NCI-H1694 (cell line): ENCODE measurements around the gene AKT1S1.
"Not testable (repeated sequence)": the region's sequence is repeated elsewhere in the genome, so short reads cannot be mapped to it uniquely, and the experiment has no call there.

Experiments used
- DNase-seq: peaks from one replicate; lab custom pipeline; 2025; lab: John Stamatoyannopoulos, UW

The AKT1S1 gene

DNA sequence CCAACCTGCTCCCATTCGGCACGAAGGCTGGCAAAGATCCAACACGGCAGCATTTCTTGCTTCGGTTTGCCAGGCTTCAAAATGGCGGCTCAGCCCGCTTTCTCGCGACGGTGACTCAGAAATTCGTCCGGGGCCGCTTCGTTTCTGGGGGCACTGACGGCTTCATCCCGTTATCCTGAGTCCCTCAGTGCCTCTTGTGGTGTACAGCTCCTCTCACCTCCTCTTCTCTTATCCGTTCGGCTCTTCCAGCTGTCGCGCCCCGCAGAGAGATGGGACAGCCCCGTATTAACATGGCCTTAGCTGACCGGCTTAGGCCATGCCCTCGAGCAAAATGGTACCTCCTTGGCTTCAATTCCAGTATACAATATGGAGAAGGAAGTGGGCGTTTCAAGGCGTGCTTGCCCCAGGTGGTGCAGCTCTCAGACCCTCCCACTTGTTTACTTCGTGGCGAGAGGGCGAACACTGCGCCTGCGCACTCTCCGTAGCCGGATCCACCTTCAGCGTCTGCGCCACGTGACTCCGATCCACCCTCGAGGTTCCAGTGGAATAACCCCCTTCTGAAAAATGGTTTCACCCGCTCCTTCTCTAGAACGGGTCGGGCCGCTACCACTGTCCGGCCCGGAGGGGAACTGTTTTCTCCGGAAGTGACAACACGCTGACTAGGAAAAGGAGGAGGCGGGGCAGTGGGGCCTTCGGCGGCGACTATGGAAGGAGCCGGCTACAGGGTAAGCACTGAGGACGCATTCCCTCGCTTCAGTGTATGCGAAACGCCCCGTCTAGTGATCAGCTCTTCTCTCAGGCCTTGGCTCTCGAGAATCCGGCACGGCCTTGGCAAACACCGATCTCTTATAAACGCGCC is at the start of gene AKT1S1, which contains the start of gene TBC1D17:
Gene AKT1S1, minus strand, starts transcription at position 336 of the 859 bp plus-strand sequence. CDS start 4,060 bp downstream, outside the sequence.
Gene TBC1D17, plus strand, starts transcription at position 683 of the 859 bp plus-strand sequence. Its CDS starts 22 bp downstream, at position 705.
- DNase-seq, result peak; percentile 99

DNA sequence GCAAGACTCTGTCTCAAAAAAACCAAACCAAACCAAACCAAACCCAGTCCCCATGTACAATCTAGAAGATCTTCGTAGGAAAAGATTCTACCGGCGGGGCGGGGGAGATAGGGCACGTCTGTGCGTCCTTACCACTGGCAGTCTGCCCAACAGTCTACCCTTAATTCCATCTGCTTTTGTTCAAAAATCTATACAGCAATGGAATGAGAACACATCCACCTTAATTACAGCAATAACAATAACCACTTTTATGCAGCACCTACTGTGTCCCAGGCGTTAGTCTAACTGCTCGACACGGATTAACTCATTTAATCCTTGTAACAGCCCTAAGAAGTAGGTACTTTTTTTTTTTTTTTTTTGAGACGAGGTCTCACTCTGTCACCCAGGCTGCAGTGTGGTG is 49.4 kb upstream of the AKT1S1 start:
- no peak for DNase-seq

DNA sequence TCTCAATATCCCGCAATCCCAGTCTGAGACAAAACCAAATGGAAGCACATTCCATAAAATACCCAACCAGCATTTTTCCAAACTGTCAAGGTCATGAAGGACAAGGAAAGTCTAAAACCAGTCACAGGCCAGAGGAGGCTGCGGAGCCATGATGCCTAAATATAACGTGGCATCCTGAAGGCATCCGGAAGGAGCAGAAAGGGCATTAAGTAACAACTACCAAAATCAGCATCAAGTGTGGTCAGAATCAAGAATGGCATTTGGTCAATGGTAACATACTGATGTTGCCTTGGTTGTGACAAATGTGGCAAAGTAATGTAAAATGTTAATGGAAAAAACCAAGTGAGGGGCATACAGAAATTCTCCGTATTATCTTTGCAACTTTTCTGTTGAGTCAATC is 48.3 kb upstream of the AKT1S1 start:
- DNase-seq, result no peak

DNA sequence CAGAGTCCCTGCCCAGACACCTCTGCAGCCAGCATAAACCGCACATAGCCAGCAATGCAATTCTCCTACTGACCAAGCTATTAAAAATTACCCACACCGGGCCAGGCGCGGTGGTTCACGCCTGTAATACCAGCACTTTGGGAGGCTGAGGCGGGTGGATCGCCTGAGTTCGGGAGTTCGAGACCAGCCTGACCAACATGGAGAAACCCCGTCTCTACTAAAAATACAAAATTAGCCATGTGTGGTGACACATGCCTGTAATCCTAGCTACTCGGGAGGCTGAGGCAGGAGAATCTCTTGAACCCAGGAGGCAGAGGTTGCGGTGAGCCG is 47.7 kb upstream of the AKT1S1 start:
- DNase-seq, result not testable (repeated sequence)

DNA sequence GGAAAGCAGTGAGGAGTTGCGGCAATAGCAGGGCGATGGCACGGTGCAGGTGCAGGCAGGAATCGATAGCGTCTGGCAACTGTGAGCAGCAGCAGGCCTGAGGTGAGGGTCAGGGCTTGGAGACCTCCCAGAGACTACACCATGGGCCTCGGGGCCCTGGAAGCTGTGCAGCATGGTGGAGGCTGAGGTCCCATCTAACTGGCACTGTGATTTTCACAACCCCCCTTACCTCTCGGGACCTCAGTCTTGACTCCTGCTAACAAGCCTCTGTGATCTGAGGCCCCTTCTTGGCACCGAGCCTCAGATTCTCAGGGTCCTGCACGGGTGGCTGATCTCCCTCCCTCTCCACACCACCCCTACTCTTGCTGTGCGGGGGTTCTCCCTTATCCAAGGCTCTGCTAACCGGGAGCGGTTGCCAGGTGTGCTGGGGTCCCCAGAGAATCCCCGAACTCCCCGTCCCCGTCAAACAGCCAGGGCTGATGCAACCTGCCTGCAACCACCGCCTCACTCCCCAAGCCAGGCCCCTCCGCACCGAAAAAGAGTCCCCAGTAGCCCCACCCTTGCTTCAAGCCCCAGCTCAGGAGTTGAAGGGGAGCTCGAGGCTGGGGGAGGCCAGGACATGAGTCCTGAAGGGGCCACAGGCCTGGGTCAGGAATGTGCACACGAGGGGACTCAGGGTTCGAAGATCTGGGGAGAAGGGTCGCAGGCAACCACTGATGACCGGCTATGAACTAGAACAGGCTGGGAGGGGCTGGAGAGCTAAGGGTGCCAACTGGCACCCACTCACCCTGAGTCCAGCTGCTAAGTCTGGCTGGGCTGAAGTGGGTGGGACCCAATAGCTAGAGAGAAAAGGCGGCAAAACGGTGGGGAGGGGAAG is 47.1 kb upstream of the AKT1S1 start:
- no peak for DNase-seq

DNA sequence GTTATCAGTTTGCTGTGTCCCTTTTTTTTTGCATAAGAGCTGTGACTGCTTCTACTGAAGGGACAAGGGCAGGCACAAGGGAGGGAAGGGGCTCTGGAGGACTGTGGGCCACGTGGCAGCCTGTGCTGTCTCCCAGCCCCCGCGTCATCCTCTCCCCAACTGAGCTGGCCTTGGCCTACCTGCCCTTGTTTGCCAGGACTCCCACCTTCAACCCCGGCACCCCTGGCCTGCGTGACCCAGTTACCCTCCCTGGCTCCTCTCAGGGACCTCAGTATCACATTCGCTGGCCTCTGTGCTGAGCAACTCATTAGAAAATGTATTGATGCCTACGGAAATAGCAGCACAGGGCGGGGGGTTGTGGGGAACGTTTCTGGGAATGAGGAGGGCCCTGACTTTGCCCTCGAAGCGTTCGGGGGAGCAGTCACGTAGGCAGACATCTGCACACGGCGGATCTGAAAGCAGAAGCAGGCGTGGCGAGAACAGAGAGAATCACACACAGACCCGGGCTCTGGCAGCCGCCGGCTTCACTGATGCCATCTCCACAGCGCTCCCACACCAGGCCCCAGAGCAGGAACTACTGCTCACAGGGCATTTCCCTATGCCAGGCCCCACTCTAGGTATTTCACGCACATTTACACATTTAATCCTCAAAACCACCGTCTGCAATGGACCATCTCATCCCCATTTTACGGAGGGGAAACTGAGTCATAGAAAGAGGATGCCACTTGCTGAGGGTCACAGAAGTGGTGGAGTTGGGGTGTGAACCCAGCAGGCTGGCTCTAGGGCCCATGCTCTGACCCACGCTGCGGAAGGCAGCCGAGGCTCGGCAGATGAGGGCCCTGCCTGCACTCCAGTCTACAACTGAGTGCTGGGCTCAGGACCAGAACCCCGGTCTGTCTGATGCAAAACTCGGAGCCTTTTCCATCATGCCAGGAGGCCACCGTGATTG is 46.2 kb upstream of the AKT1S1 start:
- no peak for DNase-seq

DNA sequence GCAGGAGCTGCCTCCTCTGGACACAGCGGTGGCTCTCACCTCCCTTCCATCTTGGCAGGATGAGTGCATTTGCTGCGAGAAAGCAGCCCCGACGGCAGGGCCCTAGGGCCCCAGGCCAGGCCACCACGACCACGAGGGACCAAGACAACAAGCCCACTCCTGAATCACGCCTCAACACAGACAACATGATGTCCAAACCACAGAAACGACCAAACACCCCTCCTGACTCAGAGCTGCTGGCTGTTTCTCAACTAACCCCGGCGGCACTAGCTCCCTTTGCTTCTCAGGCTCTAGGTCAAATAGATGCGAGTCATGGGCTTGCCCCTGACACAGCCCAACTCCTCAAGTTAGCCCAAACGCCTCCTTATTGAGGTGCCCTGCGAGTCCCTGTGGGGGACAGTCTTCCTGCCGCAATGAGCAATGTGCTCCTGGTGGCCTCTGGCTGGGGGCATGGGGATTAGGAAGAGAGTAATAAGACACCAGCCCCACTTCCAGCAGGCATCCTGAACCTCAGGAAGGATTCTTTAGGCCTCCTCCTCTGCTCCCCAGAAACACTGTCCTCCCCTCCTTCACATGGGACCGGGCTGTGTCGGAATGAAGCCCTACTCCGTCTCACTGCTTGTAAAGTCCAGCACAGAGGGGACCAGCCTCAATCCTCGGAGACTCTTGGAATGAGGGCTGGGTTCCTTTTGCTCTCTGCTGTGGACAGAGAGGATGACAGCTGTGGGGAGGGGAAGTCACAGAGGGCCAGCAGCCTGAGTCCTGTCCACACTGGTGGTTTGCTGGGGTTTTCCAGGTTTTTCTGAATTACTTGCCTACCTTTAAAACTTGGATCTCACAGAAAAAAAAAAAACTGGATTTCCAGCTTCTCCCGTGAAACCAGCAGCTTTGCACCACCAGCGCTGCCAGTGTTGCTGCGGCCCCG is 45.0 kb upstream of the AKT1S1 start:
- DNase-seq, result no peak

DNA sequence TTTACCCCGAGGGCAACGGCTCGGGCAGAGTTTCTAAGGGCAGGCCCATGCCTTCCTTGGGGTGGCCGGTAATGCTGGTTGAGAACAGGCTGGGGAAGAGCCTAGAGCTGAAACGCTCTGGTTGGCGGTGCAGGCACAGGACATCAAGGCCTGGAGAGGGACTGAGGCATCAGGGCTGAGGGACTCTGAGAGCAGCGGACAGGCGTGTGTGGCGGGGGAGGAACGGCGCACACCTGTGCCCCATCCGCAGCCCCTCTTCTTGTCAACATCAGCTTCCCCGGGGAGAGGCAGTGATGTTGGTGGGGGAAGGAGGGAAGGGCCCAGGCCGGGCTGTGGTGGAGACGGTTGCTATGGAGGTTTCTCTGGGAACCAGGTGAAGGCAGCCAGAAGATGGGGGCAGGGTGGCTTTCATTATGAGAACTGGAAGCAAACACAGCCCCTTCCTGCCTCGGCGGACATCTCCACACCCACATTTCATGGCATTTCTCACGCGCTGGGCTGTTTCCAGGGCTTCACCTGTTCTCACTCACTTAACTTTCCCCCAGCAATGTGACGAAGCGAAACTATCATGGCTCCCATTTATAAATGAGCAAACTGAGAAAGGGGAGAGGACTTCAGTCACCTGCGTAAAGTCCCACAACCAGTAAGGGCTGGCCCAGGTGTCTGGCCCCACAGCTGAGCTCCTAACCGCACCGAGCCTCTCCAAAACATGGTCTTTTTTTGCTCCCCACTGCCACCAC is 43.6 kb upstream of the AKT1S1 start:
- no peak for DNase-seq

DNA sequence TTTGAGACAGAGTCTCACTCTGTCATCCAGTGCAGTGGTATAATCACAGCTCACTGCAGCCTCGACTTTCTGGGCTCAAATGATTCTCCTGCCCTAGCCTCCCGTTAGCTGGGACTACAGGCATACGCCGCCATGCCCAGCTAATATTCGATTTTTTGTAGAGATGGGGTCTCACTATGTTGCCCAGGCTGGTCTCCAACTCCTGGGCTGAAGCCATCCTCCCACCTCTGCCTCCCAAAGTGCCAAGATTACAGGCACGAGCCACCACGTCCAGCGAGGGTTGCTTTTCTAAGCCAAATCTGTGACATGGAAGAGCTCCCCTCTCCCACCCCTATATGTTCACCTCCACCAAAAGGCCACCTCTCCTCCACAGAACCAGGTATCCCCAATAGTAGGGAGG is 40.9 kb upstream of the AKT1S1 start:
- DNase-seq, result no peak

DNA sequence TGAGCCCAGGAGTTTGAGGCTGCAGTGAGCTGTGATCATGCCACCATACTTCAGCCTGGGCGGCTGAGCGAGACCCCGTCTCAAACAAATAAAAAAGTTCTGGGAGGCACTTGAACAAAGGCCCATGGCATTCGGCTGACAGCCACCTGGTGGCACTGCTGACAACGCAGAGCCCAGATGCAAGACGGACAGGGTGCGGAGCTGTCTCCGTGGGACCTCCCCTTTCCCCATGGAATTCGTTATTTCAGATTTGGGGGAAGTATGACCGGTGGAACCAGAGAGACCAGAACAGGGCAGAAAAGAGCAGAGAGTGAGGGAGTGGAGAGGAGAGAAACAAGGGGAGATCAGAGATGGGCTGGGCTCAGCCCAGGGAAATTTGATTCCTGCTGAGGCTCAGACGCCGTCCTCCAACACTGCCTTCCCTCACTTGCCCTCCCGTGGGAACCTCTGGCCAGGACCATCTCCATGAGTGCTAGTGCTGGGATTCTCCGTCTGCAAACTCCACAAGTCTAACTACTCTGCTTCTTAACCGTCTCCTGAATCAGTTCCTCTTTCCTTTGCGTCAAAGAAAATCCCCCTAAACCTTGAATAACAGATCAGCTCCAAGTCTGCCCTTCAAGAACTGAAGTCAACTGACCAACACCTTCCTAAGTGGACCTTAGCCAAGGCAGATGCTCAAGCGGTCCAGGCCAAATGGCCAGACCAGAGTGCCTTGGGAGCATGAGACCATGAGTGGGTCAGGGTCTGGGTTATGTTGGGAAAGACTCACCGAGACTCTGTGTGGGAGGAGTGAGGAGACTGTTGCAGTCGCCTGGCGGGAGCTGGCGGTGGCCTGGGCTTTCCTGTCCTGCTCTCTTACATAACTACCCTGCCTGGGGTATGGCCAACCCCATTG is 39.9 kb upstream of the AKT1S1 start:
- no peak for DNase-seq

DNA sequence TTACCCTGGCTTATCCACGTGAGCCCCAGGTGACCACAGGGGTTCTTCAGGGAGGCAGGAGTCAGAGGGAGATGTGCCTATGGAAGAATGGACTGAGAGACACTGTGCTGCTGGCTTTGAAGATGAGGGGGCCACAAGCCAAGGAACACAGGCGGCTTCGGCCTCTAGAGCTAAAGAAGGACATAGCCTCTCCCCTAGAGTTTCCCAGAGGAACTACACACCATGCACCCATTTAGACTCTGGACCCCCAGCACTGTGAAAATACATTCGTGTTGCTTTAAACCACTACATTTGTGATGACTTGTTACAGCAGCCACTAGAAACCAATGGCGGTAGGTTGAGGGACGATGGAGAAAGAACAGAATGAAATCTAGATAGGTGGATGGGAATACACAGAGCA is 38.1 kb upstream of the AKT1S1 start:
- no peak for DNase-seq

DNA sequence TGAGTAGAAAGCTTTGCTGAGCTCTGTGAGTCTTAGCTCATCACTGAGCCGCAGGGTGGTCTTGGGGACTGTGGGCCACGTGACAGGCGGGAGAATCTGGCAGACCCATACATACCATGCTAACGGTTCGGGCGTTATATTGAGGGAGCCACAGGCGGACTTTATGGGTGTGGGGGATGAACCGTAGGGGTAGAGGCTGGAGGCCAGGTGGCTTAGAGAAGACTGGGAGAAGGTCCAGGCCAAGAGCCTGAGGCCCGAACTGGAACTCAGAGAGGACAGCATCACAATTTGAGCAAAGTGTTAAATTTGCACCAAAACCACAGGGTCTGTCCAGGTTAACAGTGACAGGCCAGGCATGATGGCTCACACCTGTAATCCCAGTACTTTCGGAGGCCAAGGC is 36.6 kb upstream of the AKT1S1 start:
- no peak for DNase-seq

DNA sequence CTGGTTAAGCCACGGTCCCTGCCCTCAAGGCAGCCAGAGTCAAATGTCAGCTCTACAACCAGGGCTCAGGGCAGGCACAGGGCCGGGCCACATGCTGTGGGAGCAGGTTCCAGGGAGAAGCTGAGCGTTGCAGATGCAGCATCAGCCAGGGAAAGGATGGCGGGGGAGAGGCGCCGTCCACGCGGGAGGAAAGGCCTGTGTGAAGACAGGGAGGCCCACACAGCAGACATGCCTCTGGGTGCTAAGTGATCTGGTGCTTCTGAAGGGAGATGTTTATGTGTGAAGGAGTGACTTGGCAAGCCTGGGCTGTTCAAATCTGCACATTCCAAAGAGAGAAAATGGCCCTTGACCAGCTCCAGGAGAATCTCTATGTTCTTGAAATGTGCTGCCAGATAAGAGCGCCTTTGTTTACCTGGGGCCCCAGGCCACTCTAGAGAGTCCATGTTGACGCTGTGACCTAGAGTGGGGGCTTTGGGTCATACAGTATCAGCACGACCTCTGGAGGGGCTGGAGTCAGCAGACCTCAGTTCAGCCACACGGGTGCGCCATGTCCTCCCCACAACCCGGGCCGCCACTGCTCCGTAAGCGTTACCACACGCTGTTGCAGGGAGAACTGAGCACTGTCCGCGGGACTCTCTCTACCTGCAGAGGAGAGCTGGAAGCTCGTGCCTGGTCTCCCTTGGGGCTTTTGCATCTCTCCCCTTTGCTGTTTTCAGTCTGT is 36.0 kb upstream of the AKT1S1 start:
- DNase-seq, result no peak

DNA sequence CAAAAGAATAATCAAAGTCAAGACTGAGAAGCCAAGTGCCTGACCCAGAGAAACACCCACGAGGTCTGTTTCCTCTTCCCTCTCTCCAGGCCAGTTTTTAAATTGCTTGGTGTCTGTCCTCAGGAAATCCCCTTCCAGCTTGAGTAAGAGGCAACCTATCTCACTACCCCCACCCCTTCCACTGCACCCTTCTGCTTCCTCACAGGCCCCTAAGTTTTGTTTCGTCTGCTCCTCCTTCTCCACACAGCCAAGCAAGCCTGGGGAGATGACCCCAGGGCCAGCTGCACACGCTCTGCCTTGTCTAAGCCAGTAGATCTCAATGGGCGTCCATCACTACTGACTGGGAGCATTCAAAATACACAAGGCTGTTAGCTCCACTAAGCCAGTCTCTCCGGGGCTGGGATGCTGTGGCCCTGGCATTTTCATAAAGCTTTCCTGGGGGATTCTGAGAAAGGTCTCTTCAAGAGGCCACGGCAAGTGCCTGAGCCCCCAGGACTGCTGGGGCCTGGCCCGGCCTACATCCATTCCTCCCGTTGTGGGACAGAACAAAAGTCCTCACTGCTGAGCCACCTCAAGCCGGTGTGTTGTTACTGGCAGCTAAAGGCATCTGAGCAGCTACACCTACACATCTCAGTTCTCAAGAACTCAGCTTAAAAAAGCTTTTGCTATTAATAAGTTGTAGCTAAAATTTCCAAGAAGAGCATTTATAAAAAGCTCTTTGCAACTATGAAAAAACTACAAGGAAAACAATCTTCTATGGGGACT is 34.4 kb upstream of the AKT1S1 start:
- DNase-seq, result no peak

DNA sequence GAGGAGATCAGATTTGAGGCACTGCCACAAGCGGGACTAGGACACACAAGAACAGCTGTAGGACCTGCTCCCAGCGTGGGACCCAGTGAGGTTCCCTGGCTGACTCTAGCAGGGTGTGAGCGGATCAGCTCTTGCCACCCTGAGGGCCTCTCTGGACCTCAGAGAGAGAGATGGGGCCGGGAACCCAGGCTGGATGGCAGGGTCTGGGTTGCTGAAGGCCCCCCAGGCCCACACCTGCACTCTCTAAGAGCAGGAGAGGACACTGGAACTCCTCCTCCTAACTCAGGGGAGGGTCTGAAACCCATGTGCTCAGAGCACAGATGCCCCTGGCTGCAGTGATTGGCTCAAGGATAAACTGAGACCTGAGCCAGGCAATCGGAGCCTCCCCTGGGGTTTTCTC is 33.0 kb upstream of the AKT1S1 start:
- no peak for DNase-seq

DNA sequence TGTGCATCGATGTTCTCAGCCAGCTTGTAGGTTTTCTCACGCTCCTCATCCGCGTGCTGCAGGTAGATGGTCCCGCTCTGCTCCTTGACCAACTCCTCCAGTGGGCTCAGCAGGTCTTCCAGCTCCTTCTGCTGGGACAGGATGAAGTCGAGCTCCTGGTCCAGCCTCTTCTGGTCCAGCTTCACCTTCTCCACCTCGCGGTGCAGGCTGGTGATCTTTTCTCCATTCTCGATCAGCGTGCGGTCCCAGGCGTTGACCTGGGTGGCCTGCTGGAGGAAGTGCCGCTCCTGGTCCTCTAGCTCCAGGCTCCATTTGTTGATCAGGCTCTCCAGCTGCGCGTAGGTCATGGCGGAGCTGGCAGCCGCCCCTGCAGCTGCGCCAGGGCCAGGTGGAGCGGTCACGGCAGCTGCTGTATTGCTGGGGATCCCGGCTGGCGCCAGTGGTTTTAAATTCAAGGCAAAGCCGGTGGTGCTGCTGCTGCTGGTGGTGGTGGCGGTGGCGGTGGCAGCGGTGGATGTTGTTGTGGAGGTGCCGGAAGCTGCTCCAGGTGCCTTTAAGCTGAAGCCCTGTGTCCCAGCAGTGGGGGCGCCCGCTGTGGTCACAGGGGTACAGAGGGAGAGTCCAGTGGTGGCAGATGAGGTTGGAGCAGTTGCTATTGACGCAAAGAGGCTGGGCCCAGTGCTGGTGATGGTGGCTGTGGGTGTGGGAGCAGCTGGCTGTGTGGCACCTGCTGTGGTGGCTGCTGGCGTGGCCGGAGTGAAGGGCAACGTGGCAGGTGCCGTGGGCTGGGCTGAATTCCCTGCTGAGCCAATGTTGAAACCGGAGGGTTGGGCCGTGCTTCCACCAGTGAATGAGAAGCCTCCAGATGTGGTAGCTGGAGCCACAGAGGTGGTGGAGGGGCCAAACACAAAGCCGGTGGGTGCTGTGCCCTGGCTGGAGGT is 31.6 kb upstream of the AKT1S1 start:
- DNase-seq, result no peak
